ENCODE data around the gene C15orf39.
"Not testable (repeated sequence)": the region's sequence is repeated elsewhere in the genome, so short reads cannot be mapped to it uniquely, and the experiment has no call there.

C15orf39 gene

GRCh38 chr15:75158402-75158801, 43.3 kb upstream of the C15orf39 start:
- TF ChIP-seq CTCF (IDR thresholded peaks at IDR 0.05; ENCODE audit: control insufficient read depth, extremely low read depth, insufficient read depth): no peak
- no peak overlapping the region for H3K4me3 ChIP-seq (ENCODE audit: low read depth, low read length)
- no peak for DNase-seq (ENCODE audit: low read depth)

- TF ChIP-seq CTCF (IDR thresholded peaks at IDR 0.05; ENCODE audit: control insufficient read depth, extremely low read depth, insufficient read depth): no peak
- no peak for DNase-seq (ENCODE audit: low read depth)
- no peak overlapping the region for H3K4me3 ChIP-seq (ENCODE audit: low read depth, low read length)
Measured at GRCh38 chr15:75159244-75159643, 42.4 kb upstream of the C15orf39 start.

- no peak for TF ChIP-seq CTCF (IDR thresholded peaks at IDR 0.05; ENCODE audit: control insufficient read depth, extremely low read depth, insufficient read depth)
- no peak for DNase-seq (ENCODE audit: low read depth)
- H3K4me3 ChIP-seq (ENCODE audit: low read depth, low read length): no peak overlapping the region
Measured at GRCh38 chr15:75161106-75161916, 40.4 kb upstream of the C15orf39 start.

GRCh38 chr15:75161917-75162414, 39.7 kb upstream of the C15orf39 start:
- no peak for TF ChIP-seq CTCF (IDR thresholded peaks at IDR 0.05; ENCODE audit: control insufficient read depth, extremely low read depth, insufficient read depth)
- H3K4me3 ChIP-seq (ENCODE audit: low read depth, low read length): no peak overlapping the region
- DNase-seq (ENCODE audit: low read depth): no peak

GRCh38 chr15:75163150-75163564, 38.5 kb upstream of the C15orf39 start:
- no peak for DNase-seq (ENCODE audit: low read depth)
- no peak for TF ChIP-seq CTCF (IDR thresholded peaks at IDR 0.05; ENCODE audit: control insufficient read depth, extremely low read depth, insufficient read depth)

GRCh38 chr15:75164625-75165350, 36.9 kb upstream of the C15orf39 start:
- no peak for DNase-seq (ENCODE audit: low read depth)
- no peak for TF ChIP-seq CTCF (IDR thresholded peaks at IDR 0.05; ENCODE audit: control insufficient read depth, extremely low read depth, insufficient read depth)
- H3K4me3 ChIP-seq (ENCODE audit: low read depth, low read length): no peak overlapping the region

More at GRCh38 chr15:75163150-75163564, 38.5 kb upstream of the C15orf39 start:
- no peak overlapping the region for H3K4me3 ChIP-seq (ENCODE audit: low read depth, low read length)

GRCh38 chr15:75166489-75167063, 35.1 kb upstream of the C15orf39 start:
- not testable (repeated sequence) for H3K4me3 ChIP-seq (ENCODE audit: low read depth, low read length); DNase-seq (ENCODE audit: low read depth)

Data from LNCaP clone FGC (cell line).